HG03196 (cell line): ENCODE results near the gene HPSE.

Experiments
- ATAC-seq: cut with Tn5 transposase; IDR thresholded peaks from one replicate; pipeline ENCODE4 v1.9.1; 2021; ENCODE audit not compliant: unreplicated experiment

HPSE gene

GRCh38 chr4:83251447-83251830 lies 83.2 kb downstream of the HPSE start:
- no peak for ATAC-seq

- no peak for ATAC-seq
These were observed 83.8 kb downstream of the HPSE start for GRCh38 chr4:83250687-83251446.

- no peak for ATAC-seq
These were observed 86.2 kb downstream of the HPSE start for GRCh38 chr4:83248486-83248885.

- ATAC-seq, result no peak
These were observed 87.0 kb downstream of the HPSE start for GRCh38 chr4:83247415-83248357.
